Mesendoderm (in vitro differentiated cells): Measurements from ENCODE around the gene SIX5.
"Not testable (repeated sequence)": the region's sequence is repeated elsewhere in the genome, so short reads cannot be mapped to it uniquely, and the experiment has no call there.

Source experiments
- DNase-seq: peaks from one replicate; pipeline ENCODE4 v3.0.0; 2013
- H2AK5ac ChIP-seq: 2 replicates; pipeline ENCODE4 v1.6.1; 2013; ENCODE audit warnings: low read length, inconsistent platforms
- H2BK120ac ChIP-seq: 2 replicates; pipeline ENCODE4 v1.6.1; 2013; ENCODE audit warnings: low read depth, mild to moderate bottlenecking, low read length, moderate library complexity, mixed read lengths
- H2BK15ac ChIP-seq: replicated peaks from 2 replicates; pipeline ENCODE4 v1.6.1; 2013; ENCODE audit warnings: low read depth, mild to moderate bottlenecking, moderate library complexity
- H2BK5ac ChIP-seq: 2 replicates; pipeline ENCODE4 v1.6.1; 2013; ENCODE audit warnings: low read length, inconsistent platforms
- H3K18ac ChIP-seq: 2 replicates; pipeline ENCODE4 v1.6.1; 2013; ENCODE audit warnings: mild to moderate bottlenecking, low read length, mixed read lengths
- H3K23ac ChIP-seq: one replicate; pipeline ENCODE4 v1.6.1; 2013; ENCODE audit warnings: low read length
- H3K27ac ChIP-seq: 2 replicates; pipeline ENCODE4 v1.5.1; 2013; ENCODE audit warnings: low read depth, mild to moderate bottlenecking, inconsistent platforms, low read length, moderate library complexity
- H3K27me3 ChIP-seq: 2 replicates; pipeline ENCODE4 v1.6.1; 2013; ENCODE audit warnings: low read length, control low read depth, mild to moderate bottlenecking, inconsistent platforms; ENCODE audit not compliant: insufficient read depth, poor library complexity
- H3K36me3 ChIP-seq: 2 replicates; pipeline ENCODE4 v1.6.1; 2013; ENCODE audit warnings: low read length, inconsistent platforms; ENCODE audit not compliant: control insufficient read depth, insufficient read depth
- H3K4ac ChIP-seq: one replicate; pipeline ENCODE4 v1.6.1; 2013; ENCODE audit warnings: low read depth, mild to moderate bottlenecking, low read length, moderate library complexity
- H3K4me1 ChIP-seq: 2 replicates; pipeline ENCODE4 v1.6.1; 2013; ENCODE audit warnings: low read depth, low read length, inconsistent platforms; ENCODE audit not compliant: control insufficient read depth
- H3K4me2 ChIP-seq: 2 replicates; pipeline ENCODE4 v1.6.1; 2013; ENCODE audit warnings: low read length
- H3K4me3 ChIP-seq: 2 replicates; pipeline ENCODE4 v1.5.1; 2013; ENCODE audit warnings: mild to moderate bottlenecking, low read length
- H3K56ac ChIP-seq: one replicate; pipeline ENCODE4 v1.6.1; 2013; ENCODE audit warnings: low read length
- H3K79me1 ChIP-seq: 2 replicates; pipeline ENCODE4 v1.6.1; 2013; ENCODE audit warnings: low read length, inconsistent platforms
- H3K79me2 ChIP-seq: 2 replicates; pipeline ENCODE4 v1.6.1; 2013; ENCODE audit warnings: mild to moderate bottlenecking, low read length; ENCODE audit not compliant: control insufficient read depth, insufficient read depth
- H3K9ac ChIP-seq: 2 replicates; pipeline ENCODE4 v1.6.1; 2013; ENCODE audit warnings: low read length, inconsistent platforms
- H4K5ac ChIP-seq: one replicate; pipeline ENCODE4 v1.6.1; 2013; ENCODE audit warnings: low read length
- H4K8ac ChIP-seq: one replicate; pipeline ENCODE4 v1.6.1; 2013; ENCODE audit warnings: low read depth, mild to moderate bottlenecking, control low read depth, low read length, moderate library complexity
- WGBS: extraction: QIAGEN DNeasy Blood & Tissue Kit; methylation state at CpG from one replicate; pipeline ENCODE4 v1.1.7; 2013; ENCODE audit warnings: low lambda C conversion rate, missing lambda C conversion rate; ENCODE audit not compliant: insufficient coverage; ENCODE audit errors: extremely low coverage; 5-methylcytosine and 5-hydroxymethylcytosine counted together

The SIX5 gene

GRCh38 chr19:45752639-45753038 is 16.4 kb downstream of the SIX5 start:
- H2BK120ac ChIP-seq: no peak overlapping the region
- H3K27ac ChIP-seq: no peak overlapping the region
- whole genome bisulfite sequencing: no CpG with 5 or more reads among the region's 12 CpGs
- no peak overlapping the region for H3K9ac ChIP-seq
- H3K27me3 ChIP-seq: no peaks in the 10 kb centered on the region
- H3K56ac ChIP-seq: no peak overlapping the region
- no peak overlapping the region for H4K5ac ChIP-seq
- H3K79me2 ChIP-seq: no peaks in the 10 kb centered on the region
- H3K4me3 ChIP-seq: no peak overlapping the region
- no peaks in the 10 kb centered on the region for H3K4me1 ChIP-seq
- H2BK15ac ChIP-seq: no peak overlapping the region
- no peak overlapping the region for H2AK5ac ChIP-seq
- no peak overlapping the region for H3K4ac ChIP-seq
- H3K79me1 ChIP-seq: no peaks in the 10 kb centered on the region
- H3K18ac ChIP-seq: no peak overlapping the region
- H3K4me2 ChIP-seq: no peak overlapping the region
- H3K36me3 ChIP-seq: no peaks in the 10 kb centered on the region
- no peak overlapping the region for H3K23ac ChIP-seq
- no peak for DNase-seq
- H2BK5ac ChIP-seq: no peak overlapping the region
- H4K8ac ChIP-seq: no peak overlapping the region

- H4K8ac ChIP-seq, H3K23ac ChIP-seq, H2BK5ac ChIP-seq, DNase-seq, H2BK120ac ChIP-seq, H3K79me2 ChIP-seq, H3K9ac ChIP-seq, H2BK15ac ChIP-seq, H3K4me3 ChIP-seq, H4K5ac ChIP-seq, H3K4me2 ChIP-seq, H3K27ac ChIP-seq, H3K36me3 ChIP-seq, H3K27me3 ChIP-seq, H3K4ac ChIP-seq, H3K18ac ChIP-seq, H3K79me1 ChIP-seq, H3K4me1 ChIP-seq, H3K56ac ChIP-seq, H2AK5ac ChIP-seq: not testable (repeated sequence)
- WGBS: no CpG with 5 or more reads among the region's 10 CpGs
Measured at GRCh38 chr19:45751483-45751882, 17.6 kb downstream of the SIX5 start.

GRCh38 chr19:45747513-45747912 is 21.5 kb downstream of the SIX5 start:
- DNase-seq: no peak
- H3K79me2 ChIP-seq: no peaks in the 10 kb centered on the region

GRCh38 chr19:45746866-45747265 is 22.2 kb downstream of the SIX5 start:
- WGBS: no CpG with 5 or more reads among the region's 5 CpGs
- H3K27me3 ChIP-seq: no peaks in the 10 kb centered on the region
- no peak overlapping the region for H3K23ac ChIP-seq
- no peak overlapping the region for H3K27ac ChIP-seq
- no peaks in the 10 kb centered on the region for H3K4me1 ChIP-seq
- H3K4me2 ChIP-seq: no peak overlapping the region
- no peak overlapping the region for H4K8ac ChIP-seq
- no peaks in the 10 kb centered on the region for H3K79me1 ChIP-seq
- H3K9ac ChIP-seq: no peak overlapping the region
- H3K56ac ChIP-seq: no peak overlapping the region
- H2AK5ac ChIP-seq: no peak overlapping the region
- no peaks in the 10 kb centered on the region for H3K79me2 ChIP-seq
- DNase-seq: no peak
- no peak overlapping the region for H4K5ac ChIP-seq
- H2BK15ac ChIP-seq: no peak overlapping the region
- H3K18ac ChIP-seq: no peak overlapping the region
- no peak overlapping the region for H2BK120ac ChIP-seq
- H3K4me3 ChIP-seq: no peak overlapping the region
- no peaks in the 10 kb centered on the region for H3K36me3 ChIP-seq
- no peak overlapping the region for H2BK5ac ChIP-seq
- no peak overlapping the region for H3K4ac ChIP-seq

More at GRCh38 chr19:45747513-45747912, 21.5 kb downstream of the SIX5 start:
- Histone ChIP-seq H3K23ac (no peak overlapping the region), H3K27me3 (no peaks in the 10 kb centered on the region), H3K56ac (no peak overlapping the region), H3K4me1 (no peaks in the 10 kb centered on the region), H4K8ac (no peak overlapping the region), H3K4ac (no peak overlapping the region), H3K4me3 (no peak overlapping the region), H3K27ac (no peak overlapping the region), H4K5ac (no peak overlapping the region), H3K9ac (no peak overlapping the region), H2BK15ac (no peak overlapping the region), H2BK5ac (no peak overlapping the region), H2BK120ac (no peak overlapping the region), H3K79me1 (no peaks in the 10 kb centered on the region), H2AK5ac (no peak overlapping the region), H3K18ac (no peak overlapping the region), H3K36me3 (no peaks in the 10 kb centered on the region), H3K4me2 (no peak overlapping the region)
- WGBS: no CpG with 5 or more reads among the region's 5 CpGs

GRCh38 chr19:45745606-45746005 is 23.4 kb downstream of the SIX5 start:
- Histone ChIP-seq H2BK5ac (no peak overlapping the region), H3K27ac (no peak overlapping the region), H2BK15ac (no peak overlapping the region), H3K79me1 (no peaks in the 10 kb centered on the region), H4K8ac (no peak overlapping the region), H4K5ac (no peak overlapping the region), H3K4me2 (no peak overlapping the region), H3K56ac (no peak overlapping the region), H3K79me2 (no peaks in the 10 kb centered on the region), H3K27me3 (no peaks in the 10 kb centered on the region), H3K4ac (no peak overlapping the region), H3K36me3 (no peaks in the 10 kb centered on the region), H3K23ac (no peak overlapping the region), H2BK120ac (no peak overlapping the region), H3K9ac (no peak overlapping the region), H3K18ac (no peak overlapping the region), H2AK5ac (no peak overlapping the region), H3K4me3 (no peak overlapping the region), H3K4me1 (no peaks in the 10 kb centered on the region)
- no peak for DNase-seq
- no CpG with 5 or more reads among the region's 6 CpGs for WGBS

GRCh38 chr19:45742969-45743368 is 26.1 kb downstream of the SIX5 start:
- Histone ChIP-seq H3K4me3 (no peak overlapping the region), H3K9ac (no peak overlapping the region), H3K36me3 (no peaks in the 10 kb centered on the region), H2BK5ac (no peak overlapping the region), H3K79me2 (no peaks in the 10 kb centered on the region), H3K27ac (no peak overlapping the region), H3K4me1 (no peaks in the 10 kb centered on the region), H3K23ac (no peak overlapping the region), H2BK120ac (no peak overlapping the region), H2AK5ac (no peak overlapping the region), H3K56ac (no peak overlapping the region), H3K79me1 (no peaks in the 10 kb centered on the region), H3K4me2 (no peak overlapping the region), H4K5ac (no peak overlapping the region), H3K18ac (no peak overlapping the region), H3K27me3 (no peaks in the 10 kb centered on the region), H2BK15ac (no peak overlapping the region), H3K4ac (no peak overlapping the region), H4K8ac (no peak overlapping the region)
- DNase-seq: no peak
- no CpG with 5 or more reads among the region's 4 CpGs for WGBS
